ENCODE measurements around the gene TTC7B.

The TTC7B gene

DNA sequence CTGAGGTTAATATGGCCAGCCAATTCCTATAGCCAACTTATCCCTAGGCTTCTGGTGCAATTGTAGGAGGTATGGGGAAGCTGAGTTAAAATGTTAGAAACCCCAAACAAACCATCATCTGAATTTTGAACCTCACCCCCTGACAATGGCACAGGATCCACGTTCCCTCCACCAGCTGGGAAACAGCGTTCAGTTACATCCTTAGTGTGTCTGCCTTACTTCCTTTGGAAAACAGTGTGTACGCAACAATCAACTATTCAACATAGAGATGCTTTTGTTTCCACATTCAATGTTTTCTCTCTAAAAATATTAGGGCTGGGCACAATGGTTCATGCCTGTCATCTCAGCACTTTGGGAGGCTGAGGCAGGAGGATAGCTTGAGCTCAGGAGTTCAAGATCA, 203.4 kb downstream of the TTC7B start:
- Histone ChIP-seq H3K4me3 (ENCODE audit: insufficient read depth, low read length, poor library complexity, severe bottlenecking) (no peak overlapping the region), H3K36me3 (ENCODE audit: low read length) (no peaks in the 10 kb centered on the region), H3K4me2 (ENCODE audit: low read depth, low read length, poor library complexity, severe bottlenecking) (no peak overlapping the region), H4K20me1 (ENCODE audit: low read depth, low read length) (no peaks in the 10 kb centered on the region), H2AFZ (ENCODE audit: low read depth, low read length, severe bottlenecking) (no peak overlapping the region), H3K27ac (ENCODE audit: low read depth, low read length) (no peak overlapping the region), H3K27me3 (ENCODE audit: low read length) (no peaks in the 10 kb centered on the region), H3K9ac (ENCODE audit: low read length) (no peak overlapping the region), H3K9me3 (ENCODE audit: insufficient read depth, low read length) (no peaks in the 10 kb centered on the region), H3K9me2 (replicated peaks; ENCODE audit: insufficient read depth, low read length) (no peaks in the 10 kb centered on the region), H3K79me2 (ENCODE audit: insufficient read depth, low read length) (no peaks in the 10 kb centered on the region), H3F3A (ENCODE audit: insufficient read depth) (no peaks in the 10 kb centered on the region)
- TF ChIP-seq, protein P1, sequence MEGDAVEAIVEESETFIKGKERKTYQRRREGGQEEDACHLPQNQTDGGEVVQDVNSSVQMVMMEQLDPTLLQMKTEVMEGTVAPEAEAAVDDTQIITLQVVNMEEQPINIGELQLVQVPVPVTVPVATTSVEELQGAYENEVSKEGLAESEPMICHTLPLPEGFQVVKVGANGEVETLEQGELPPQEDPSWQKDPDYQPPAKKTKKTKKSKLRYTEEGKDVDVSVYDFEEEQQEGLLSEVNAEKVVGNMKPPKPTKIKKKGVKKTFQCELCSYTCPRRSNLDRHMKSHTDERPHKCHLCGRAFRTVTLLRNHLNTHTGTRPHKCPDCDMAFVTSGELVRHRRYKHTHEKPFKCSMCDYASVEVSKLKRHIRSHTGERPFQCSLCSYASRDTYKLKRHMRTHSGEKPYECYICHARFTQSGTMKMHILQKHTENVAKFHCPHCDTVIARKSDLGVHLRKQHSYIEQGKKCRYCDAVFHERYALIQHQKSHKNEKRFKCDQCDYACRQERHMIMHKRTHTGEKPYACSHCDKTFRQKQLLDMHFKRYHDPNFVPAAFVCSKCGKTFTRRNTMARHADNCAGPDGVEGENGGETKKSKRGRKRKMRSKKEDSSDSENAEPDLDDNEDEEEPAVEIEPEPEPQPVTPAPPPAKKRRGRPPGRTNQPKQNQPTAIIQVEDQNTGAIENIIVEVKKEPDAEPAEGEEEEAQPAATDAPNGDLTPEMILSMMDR (IDR thresholded peaks at IDR 0.05; ENCODE audit: insufficient read depth, low read length, poor library complexity, severe bottlenecking), result no peak
- no peak for TF ChIP-seq EZH2phosphoT487 (conservative IDR thresholded peaks at IDR 0.05; ENCODE audit: low read length)

DNA sequence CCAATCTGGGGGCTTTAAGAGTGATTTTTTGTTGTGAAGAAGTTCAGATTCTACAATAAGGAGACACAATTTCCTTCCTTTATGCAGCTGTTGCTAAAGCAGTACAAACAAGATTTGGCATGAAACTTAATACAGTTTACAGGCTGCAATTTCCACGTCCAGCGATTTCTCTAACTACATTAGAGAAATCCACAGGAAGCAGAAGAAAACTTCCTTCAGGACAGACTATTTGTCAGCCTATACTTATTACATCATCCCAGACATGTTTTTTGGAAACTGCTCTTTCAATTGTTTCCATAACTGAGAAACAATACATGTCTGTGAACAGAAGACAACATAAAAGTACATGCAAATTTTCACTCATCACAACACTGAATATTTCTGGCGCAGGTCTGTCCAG, 204.3 kb downstream of the TTC7B start:
- Histone ChIP-seq H3K9me2 (replicated peaks; ENCODE audit: insufficient read depth, low read length) (no peaks in the 10 kb centered on the region), H2AFZ (ENCODE audit: low read depth, low read length, severe bottlenecking) (no peak overlapping the region), H3K4me2 (ENCODE audit: low read depth, low read length, poor library complexity, severe bottlenecking) (no peak overlapping the region), H3K27me3 (ENCODE audit: low read length) (no peaks in the 10 kb centered on the region), H3K9ac (ENCODE audit: low read length) (no peak overlapping the region), H3K27ac (ENCODE audit: low read depth, low read length) (no peak overlapping the region), H3K79me2 (ENCODE audit: insufficient read depth, low read length) (no peaks in the 10 kb centered on the region), H3K4me3 (ENCODE audit: insufficient read depth, low read length, poor library complexity, severe bottlenecking) (no peak overlapping the region), H3K36me3 (ENCODE audit: low read length) (no peaks in the 10 kb centered on the region), H3F3A (ENCODE audit: insufficient read depth) (no peaks in the 10 kb centered on the region), H4K20me1 (ENCODE audit: low read depth, low read length) (no peaks in the 10 kb centered on the region), H3K9me3 (ENCODE audit: insufficient read depth, low read length) (no peaks in the 10 kb centered on the region)
- TF ChIP-seq, protein P1 (IDR thresholded peaks at IDR 0.05; ENCODE audit: insufficient read depth, low read length, poor library complexity, severe bottlenecking), result no peak
- no peak for TF ChIP-seq EZH2phosphoT487 (conservative IDR thresholded peaks at IDR 0.05; ENCODE audit: low read length)

DNA sequence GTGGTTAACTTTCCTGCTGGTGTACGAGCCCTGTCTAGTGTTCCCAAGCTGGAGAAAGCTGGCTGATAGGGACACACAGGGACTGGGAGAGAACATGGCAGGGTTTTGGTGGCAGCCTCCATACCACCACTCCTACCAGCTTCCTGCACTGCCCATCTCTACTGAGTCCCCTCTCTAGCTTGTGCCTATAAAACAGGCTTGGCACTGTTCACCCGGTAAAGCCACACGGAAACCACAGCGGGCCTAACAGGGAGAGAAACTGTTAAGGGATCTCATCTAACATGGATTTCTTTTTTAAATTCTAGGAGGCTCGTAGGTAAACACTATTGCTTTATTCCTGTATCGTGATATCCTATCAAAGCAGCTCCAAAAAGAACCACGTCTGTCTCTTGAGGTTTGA, 204.7 kb downstream of the TTC7B start:
- H3K27ac ChIP-seq (ENCODE audit: low read depth, low read length), result no peak overlapping the region
- H3K79me2 ChIP-seq (ENCODE audit: insufficient read depth, low read length), result no peaks in the 10 kb centered on the region
- no peaks in the 10 kb centered on the region for H3K36me3 ChIP-seq (ENCODE audit: low read length)
- H3F3A ChIP-seq (ENCODE audit: insufficient read depth), result no peaks in the 10 kb centered on the region
- H3K27me3 ChIP-seq (ENCODE audit: low read length), result no peaks in the 10 kb centered on the region
- TF ChIP-seq, protein P1 (IDR thresholded peaks at IDR 0.05; ENCODE audit: insufficient read depth, low read length, poor library complexity, severe bottlenecking), result no peak
- no peak for TF ChIP-seq EZH2phosphoT487 (conservative IDR thresholded peaks at IDR 0.05; ENCODE audit: low read length)
- H3K9ac ChIP-seq (ENCODE audit: low read length), result no peak overlapping the region
- H4K20me1 ChIP-seq (ENCODE audit: low read depth, low read length), result no peaks in the 10 kb centered on the region
- no peak overlapping the region for H3K4me2 ChIP-seq (ENCODE audit: low read depth, low read length, poor library complexity, severe bottlenecking)
- no peak overlapping the region for H3K4me3 ChIP-seq (ENCODE audit: insufficient read depth, low read length, poor library complexity, severe bottlenecking)
- H3K9me3 ChIP-seq (ENCODE audit: insufficient read depth, low read length), result no peaks in the 10 kb centered on the region
- H3K9me2 ChIP-seq (replicated peaks; ENCODE audit: insufficient read depth, low read length), result no peaks in the 10 kb centered on the region
- no peak overlapping the region for H2AFZ ChIP-seq (ENCODE audit: low read depth, low read length, severe bottlenecking)

Measured in SU-DHL-6 (cell line).